SU-DHL-6 (cell line): ENCODE measurements around the gene CFDP1.

Experiments
- CTCF ChIP-seq: fragments of 200-600 bp; sonication (generic); IDR thresholded peaks from one replicate; pipeline ENCODE4 v1.5.1; 2017; ENCODE audit warnings: antibody characterized with exemption, mild to moderate bottlenecking, low read length, moderate library complexity; ENCODE audit not compliant: insufficient read depth, poor library complexity, severe bottlenecking
- EZH2phosphoT487 ChIP-seq: fragments of 200-600 bp; sonication (generic), shearing (Covaris generic); conservative IDR thresholded peaks from 2 replicates; pipeline ENCODE4 v1.6.1; 2018; ENCODE audit warnings: mild to moderate bottlenecking, antibody characterized with exemption, low read length, moderate library complexity, mixed read lengths

- TF ChIP-seq CTCF: no peak
- TF ChIP-seq EZH2phosphoT487: no peak
Measured at GRCh38 chr16:75286389-75286788, 146.9 kb downstream of the CFDP1 start.
